HG03575 (cell line): ENCODE results near the gene LHCGR.

ENCODE experiments used
- ATAC-seq: cut with Tn5 transposase; IDR thresholded peaks from one replicate; pipeline ENCODE4 v1.9.1; 2021; ENCODE audit not compliant: unreplicated experiment, insufficient number of reproducible peaks, low FRiP score; ENCODE audit errors: extremely low read depth

The LHCGR gene

DNA sequence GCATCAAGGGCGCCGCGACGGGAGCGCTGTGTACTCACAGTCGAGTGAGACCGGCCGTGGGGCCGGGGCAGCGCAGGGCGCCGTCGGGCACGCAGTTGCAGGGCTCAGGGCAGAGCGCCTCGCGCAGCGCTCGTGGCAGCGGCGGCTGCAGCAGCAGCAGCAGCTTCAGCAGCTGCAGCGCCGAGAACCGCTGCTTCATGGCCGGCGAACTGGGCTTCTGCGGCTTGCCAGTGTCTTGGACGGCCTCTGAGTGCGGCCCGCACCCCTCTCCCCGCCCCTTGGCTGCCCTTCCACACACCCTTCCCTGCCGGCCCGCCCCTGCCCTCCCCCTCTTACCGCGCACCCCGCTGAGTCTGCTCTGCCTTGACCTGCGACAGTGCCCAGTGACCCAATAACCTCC is at the start of gene LHCGR:
Gene LHCGR, minus strand, starts transcription at position 252 of the 400 bp plus-strand sequence. Its CDS starts 53 bp downstream, at position 199.
- ATAC-seq = no peak

- no peak for ATAC-seq
Observed at GRCh38 chr2:48799601-48800000, 44.1 kb upstream of the LHCGR start.

- ATAC-seq = no peak
Observed at GRCh38 chr2:48795065-48795464, 39.5 kb upstream of the LHCGR start.

DNA sequence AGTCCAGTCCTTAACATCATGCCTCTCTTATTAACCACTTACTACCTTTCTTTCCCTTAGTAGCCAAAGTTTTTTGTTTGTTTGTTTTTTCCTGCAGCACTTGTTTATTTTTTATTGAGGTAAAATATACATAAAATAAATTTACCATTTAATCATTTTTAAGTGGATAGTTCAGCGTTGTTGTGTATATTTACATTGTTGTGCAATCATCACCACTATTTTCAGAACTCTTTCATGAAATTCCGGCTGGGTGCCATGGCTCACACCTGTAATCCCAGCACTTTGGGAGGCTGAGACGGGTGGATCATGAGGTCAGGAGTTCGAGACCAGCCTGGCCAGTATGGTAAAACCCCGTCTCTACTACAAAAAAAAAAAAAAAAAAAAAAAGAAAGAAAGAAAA is 38.1 kb upstream of the LHCGR start:
- no peak for ATAC-seq

- ATAC-seq = no peak
Observed at GRCh38 chr2:48792030-48792429, 36.5 kb upstream of the LHCGR start.

DNA sequence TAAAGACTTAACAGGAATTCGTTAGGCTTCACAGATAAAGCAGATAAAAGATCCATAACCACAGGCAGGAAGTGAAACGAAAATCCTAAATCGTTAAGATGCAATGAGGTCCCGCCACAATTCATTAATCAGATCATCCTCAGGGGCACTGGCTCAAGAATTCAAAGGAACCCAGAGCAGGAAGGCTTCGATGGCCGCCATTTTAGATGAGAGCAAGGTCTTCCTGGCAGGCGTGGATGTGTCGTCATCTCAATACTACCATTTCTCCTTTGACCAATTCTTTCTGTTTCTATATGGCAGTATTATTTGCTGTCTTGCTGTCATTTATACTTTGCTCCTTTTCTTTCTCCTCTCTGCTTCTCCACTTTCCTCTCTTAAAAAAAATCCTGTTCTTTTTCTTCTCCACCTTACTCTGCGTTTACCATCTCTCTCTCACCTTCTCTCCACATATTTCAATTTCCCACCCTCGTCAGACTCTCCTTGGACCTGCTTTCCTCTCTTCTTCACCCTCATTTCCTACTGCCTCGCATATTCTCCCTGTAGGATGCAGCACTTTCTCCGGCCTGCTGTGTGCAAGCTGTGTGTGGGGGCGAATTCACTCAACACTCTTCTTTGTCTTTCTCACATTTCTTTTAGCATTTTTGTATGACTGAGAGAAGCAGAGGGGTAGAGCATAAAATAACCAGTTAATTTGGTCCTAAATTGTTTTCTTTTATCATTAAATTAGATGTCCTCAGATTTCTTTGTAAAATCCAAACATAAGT is 35.1 kb upstream of the LHCGR start:
- ATAC-seq = no peak

DNA sequence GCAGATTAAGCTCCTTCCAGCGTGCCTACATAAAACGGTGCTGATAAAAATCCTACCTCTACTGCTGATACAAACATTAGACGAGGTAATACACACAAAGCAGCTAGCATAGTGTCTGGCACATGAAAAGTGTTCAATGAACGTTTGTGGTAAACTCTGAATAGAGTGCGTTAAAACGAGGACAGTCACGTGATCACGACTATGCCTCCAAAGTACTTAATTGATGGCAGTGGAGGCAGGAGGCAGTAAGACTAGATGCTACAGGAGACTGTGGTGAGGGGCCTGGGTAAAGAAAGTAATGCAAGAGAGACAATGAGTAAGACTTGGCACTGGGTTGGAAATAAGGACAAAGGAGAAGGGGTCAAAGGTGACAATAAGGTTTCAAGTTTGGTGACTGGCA is 32.1 kb upstream of the LHCGR start:
- ATAC-seq = no peak

DNA sequence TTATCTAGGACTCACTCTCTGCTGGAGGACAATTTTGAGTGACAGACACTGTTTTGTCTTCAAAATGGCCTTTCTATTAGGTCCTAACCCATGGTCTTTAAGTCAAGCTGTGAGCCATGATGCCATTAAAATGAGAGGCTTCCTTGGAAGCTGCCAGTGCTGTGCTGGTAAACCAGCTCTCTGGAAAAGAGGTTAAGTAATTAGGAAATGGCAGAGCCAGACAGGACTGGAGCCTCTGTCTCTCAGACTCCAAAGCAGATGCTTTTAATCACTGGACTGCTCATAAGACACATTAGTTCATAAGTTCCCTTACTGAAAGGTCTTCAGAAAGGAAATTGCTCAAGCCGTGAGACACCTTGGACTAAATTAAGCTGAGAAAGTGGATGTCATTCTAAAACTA is 25.8 kb upstream of the LHCGR start:
- ATAC-seq = no peak

GRCh38 chr2:48779019-48779716 is 23.6 kb upstream of the LHCGR start:
- no peak for ATAC-seq

DNA sequence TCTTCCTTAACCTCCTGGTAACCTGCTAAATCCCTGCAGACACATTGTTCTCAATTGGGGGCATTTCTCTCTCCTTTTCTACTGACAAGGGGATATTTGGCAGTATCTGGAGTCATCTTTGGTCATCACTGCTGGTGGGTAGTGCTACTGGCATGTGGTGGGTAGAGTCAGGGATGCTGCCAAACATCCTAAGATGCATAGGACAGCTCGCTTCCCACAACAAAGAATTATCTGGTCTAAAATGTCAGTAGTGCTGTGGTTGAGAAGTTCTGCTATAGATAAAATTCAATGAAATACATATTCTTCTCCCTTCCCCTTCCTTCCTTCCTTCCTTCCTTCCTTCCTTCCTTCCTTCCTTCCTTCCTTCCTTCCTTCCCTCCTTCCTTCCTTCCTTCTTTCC is 18.7 kb upstream of the LHCGR start:
- no peak for ATAC-seq

GRCh38 chr2:48771241-48772014 is 15.9 kb upstream of the LHCGR start:
- no peak for ATAC-seq

- no peak for ATAC-seq
Observed at GRCh38 chr2:48770181-48770580, 14.7 kb upstream of the LHCGR start.

- ATAC-seq = no peak
Observed at GRCh38 chr2:48768669-48769068, 13.1 kb upstream of the LHCGR start.

DNA sequence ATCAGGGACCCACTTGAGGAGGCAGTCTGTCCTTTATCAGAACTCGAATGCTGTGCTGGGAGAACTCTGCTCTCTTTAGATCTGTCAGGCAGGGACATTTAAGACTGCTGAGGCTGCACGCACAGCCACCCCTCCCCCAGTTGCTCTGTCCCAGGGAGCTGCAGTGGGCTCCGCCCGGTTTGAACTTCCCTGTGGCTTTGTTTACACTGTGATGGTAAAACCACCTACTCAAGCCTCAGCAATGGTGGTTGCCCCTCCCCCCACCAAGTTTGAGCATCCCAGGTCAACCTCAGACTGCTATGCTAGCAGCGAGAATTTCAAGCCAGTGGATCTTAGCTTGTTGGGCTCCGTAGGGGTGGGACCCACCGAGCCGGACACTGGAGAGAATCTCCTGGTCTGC is 11.8 kb upstream of the LHCGR start:
- ATAC-seq = no peak

DNA sequence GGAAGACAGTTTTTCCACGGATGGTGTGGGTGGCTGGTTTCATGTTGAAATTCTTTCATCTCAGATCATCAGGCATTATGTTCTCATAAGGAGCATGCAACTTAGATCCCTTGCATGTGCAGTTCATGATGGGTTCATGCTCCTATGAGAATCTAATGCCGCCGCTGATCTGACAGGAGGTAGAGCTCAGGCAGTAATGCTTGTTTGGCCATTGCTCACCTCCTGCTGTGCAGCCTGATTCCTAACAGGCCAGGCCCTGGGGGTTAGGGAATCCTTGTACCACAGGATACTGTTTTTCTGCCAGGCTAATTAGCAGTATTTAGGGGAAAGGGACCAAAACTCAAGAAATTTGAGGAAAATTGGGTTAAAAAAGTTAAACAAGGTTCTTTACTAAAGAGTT is 5.3 kb upstream of the LHCGR start:
- ATAC-seq = no peak

GRCh38 chr2:48759682-48760081 is 4.2 kb upstream of the LHCGR start:
- ATAC-seq = no peak

- ATAC-seq = no peak
Observed at GRCh38 chr2:48756289-48756688, 765 bp upstream of the LHCGR start.

GRCh38 chr2:48754874-48755273 is 650 bp downstream of the LHCGR start:
- no peak for ATAC-seq

DNA sequence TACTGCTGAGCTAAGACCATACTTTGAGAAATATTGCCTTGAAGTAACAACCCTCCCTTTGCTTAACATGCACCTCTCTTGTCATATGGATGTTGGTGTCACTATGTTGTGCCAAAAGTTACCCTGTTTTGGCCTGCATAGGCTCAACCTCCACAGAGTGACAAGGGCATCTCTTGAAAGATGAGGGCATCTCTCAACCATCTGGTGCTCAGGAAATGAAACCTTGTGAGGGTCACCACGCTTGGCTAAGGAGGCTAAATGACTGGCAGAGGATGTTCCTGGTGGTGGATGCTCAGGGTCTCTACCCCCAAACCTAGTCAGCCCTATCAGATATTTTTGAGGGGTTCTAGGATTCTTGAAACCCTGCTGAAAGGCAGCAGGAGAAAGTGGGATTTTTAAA is 2.3 kb downstream of the LHCGR start:
- no peak for ATAC-seq
